ENCODE data around the gene HDGFL3.
"Not testable (repeated sequence)": the region's sequence is repeated elsewhere in the genome, so short reads cannot be mapped to it uniquely, and the experiment has no call there.

Gene HDGFL3

DNA sequence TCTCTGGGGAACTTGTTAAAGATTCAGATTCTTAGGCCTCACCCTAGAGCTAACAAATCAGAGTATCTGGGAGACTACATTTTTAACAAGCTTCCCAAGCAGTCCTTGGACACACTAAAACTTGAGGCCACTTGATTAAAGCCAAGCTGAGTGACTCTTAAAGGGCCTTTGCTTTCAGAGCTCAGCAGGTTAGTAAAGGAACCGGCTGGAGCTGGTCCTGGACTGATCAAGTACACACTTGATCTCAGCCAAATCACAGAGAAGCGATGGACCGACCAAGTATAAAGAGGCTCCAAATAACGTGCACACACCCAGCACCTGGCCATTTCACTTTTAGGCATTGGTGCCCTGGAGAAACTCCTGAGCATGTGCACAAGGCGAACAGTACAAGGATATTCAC, 113.0 kb downstream of the HDGFL3 start:
- no peak overlapping the region for H3K14ac ChIP-seq (ENCODE audit: low read length in 2 of 2)
- H3K9me3 ChIP-seq (ENCODE audit: control insufficient read depth, low read length), result peaks cover 13% of the 10 kb centered on the region
- H2AFZ ChIP-seq (ENCODE audit: low read depth, low read length), result no peak overlapping the region
- H3K4me1 ChIP-seq (ENCODE audit: control insufficient read depth, insufficient read depth, low read depth, low read length), result no peaks in the 10 kb centered on the region
- H2BK15ac ChIP-seq (ENCODE audit: low read depth, poor library complexity, severe bottlenecking), result no peak overlapping the region
- H2BK120ac ChIP-seq (ENCODE audit: low read depth, low read length), result no peak overlapping the region
- no peak overlapping the region for H3K23ac ChIP-seq (ENCODE audit: low read length in 2 of 2)
- H3K4ac ChIP-seq (ENCODE audit: low read depth in 1 of 2, low read length in 2 of 2), result no peak overlapping the region
- H4K8ac ChIP-seq (ENCODE audit: low read length), result no peak overlapping the region
- peaks cover 14 to 28% of the 10 kb centered on the region in 2 experiments for H3K27me3 ChIP-seq (ENCODE audit: control insufficient read depth in 1 of 2, insufficient read depth in 1 of 2, low read length in 2 of 2)
- H4K91ac ChIP-seq (ENCODE audit: low read length), result no peak overlapping the region
- no peak overlapping the region for H3K18ac ChIP-seq (ENCODE audit: low read depth in 1 of 2, low read length in 2 of 2)
- H2BK12ac ChIP-seq (ENCODE audit: low read length in 2 of 2), result no peak overlapping the region
- WGBS, result 95% methylated on average over 5 of the region's 5 CpGs
- no peak overlapping the region for H3K9ac ChIP-seq (ENCODE audit: low read length)
- H3K4me2 ChIP-seq (ENCODE audit: low read length, poor library complexity, severe bottlenecking), result no peak overlapping the region
- H2AK5ac ChIP-seq (ENCODE audit: low read length, severe bottlenecking), result no peak overlapping the region
- no peak overlapping the region for H2BK5ac ChIP-seq (ENCODE audit: low read depth, low read length, poor library complexity, severe bottlenecking)
- no peak overlapping the region for H3K27ac ChIP-seq (ENCODE audit: low read length, poor library complexity, severe bottlenecking)
- no peaks in the 10 kb centered on the region for H3K79me1 ChIP-seq (replicated peaks; ENCODE audit: low read length, poor library complexity, severe bottlenecking)
- H3K4me3 ChIP-seq (ENCODE audit: insufficient read depth in 1 of 2, low read depth in 1 of 2, low read length in 2 of 2), result no peak overlapping the region
- DNase-seq, result no peak
- H3K36me3 ChIP-seq (ENCODE audit: control insufficient read depth in 1 of 2, insufficient read depth in 2 of 2, low read depth in 1 of 2, low read length in 2 of 2), result no peaks in the 10 kb centered on the region

DNA sequence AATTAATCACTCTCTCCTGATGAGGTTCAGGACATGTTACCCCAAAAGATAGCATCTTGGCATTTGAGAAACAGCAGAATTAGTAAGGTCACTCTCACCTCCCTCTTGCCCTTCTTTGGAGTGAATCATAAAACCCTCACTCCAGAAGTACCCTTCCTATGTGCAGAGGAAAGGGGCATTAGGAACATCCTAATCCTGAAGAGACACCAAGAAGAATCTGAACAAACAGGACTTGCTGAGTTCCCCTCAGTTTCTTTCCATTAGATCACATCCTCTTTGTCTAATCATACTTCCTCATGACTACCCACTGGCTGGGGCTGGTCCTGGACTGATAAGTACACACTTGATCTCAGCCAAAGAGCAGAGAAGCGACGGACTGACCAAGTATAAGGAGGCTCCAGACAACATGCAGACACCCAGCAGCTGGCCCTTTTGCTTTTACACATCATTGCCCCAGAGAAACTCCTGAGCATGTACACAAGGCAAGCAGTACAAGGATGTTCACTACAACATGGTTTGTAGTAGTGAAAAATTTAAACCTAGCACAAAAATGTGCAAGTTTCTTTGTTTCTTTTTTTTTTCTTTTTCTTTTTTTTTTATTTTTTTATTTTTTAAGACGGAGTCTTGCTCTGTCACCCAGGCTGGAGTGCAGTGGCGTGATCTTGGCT, 115.2 kb downstream of the HDGFL3 start:
- peak; percentile 67 for DNase-seq
- H3K4ac ChIP-seq (ENCODE audit: low read depth in 1 of 2, low read length in 2 of 2), result no peak overlapping the region
- no peak overlapping the region for H2AK5ac ChIP-seq (ENCODE audit: low read length, severe bottlenecking)
- H3K23ac ChIP-seq (ENCODE audit: low read length in 2 of 2), result no peak overlapping the region
- no peak overlapping the region for H2BK5ac ChIP-seq (ENCODE audit: low read depth, low read length, poor library complexity, severe bottlenecking)
- no peak overlapping the region for H4K8ac ChIP-seq (ENCODE audit: low read length)
- no peak overlapping the region for H2BK120ac ChIP-seq (ENCODE audit: low read depth, low read length)
- H4K91ac ChIP-seq (ENCODE audit: low read length), result no peak overlapping the region
- H3K27me3 ChIP-seq (ENCODE audit: control insufficient read depth in 1 of 2, insufficient read depth in 1 of 2, low read length in 2 of 2), result peaks cover 12 to 15% of the 10 kb centered on the region in 2 experiments
- no peak overlapping the region for H3K27ac ChIP-seq (ENCODE audit: low read length, poor library complexity, severe bottlenecking)
- no peak overlapping the region for H2BK12ac ChIP-seq (ENCODE audit: low read length in 2 of 2)
- H3K9me3 ChIP-seq (ENCODE audit: control insufficient read depth, low read length), result peaks cover 1% of the 10 kb centered on the region
- no peaks in the 10 kb centered on the region for H3K4me1 ChIP-seq (ENCODE audit: control insufficient read depth, insufficient read depth, low read depth, low read length)
- H3K4me2 ChIP-seq (ENCODE audit: low read length, poor library complexity, severe bottlenecking), result no peak overlapping the region
- no peak overlapping the region for H3K9ac ChIP-seq (ENCODE audit: low read length)
- no peak overlapping the region for H3K18ac ChIP-seq (ENCODE audit: low read depth in 1 of 2, low read length in 2 of 2)
- 63% methylated on average over 2 of the region's 4 CpGs for WGBS
- H3K36me3 ChIP-seq (ENCODE audit: control insufficient read depth in 1 of 2, insufficient read depth in 2 of 2, low read depth in 1 of 2, low read length in 2 of 2), result no peaks in the 10 kb centered on the region
- no peak overlapping the region for H2BK15ac ChIP-seq (ENCODE audit: low read depth, poor library complexity, severe bottlenecking)
- H2AFZ ChIP-seq (ENCODE audit: low read depth, low read length), result peak overlapping the region; percentile 53
- no peak overlapping the region for H3K14ac ChIP-seq (ENCODE audit: low read length in 2 of 2)
- H3K4me3 ChIP-seq (ENCODE audit: insufficient read depth in 1 of 2, low read depth in 1 of 2, low read length in 2 of 2), result no peak overlapping the region
- no peaks in the 10 kb centered on the region for H3K79me1 ChIP-seq (replicated peaks; ENCODE audit: low read length, poor library complexity, severe bottlenecking)

DNA sequence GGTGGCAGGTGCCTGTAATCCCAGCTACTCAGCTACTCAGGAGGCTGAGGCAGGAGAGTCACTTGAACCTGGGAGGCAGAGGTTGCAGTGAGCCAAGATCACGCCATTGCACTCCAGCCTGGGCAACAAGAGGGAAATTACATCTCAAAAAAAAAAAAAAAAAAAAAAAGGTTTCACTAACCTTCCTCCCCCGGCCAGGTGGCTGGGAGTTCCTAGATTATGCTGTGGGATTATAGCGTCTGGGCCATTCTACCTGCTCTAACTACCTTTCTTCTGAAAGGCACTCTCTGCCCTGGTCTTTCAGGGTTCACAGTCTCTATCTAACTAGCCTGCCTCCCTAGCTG, 115.7 kb downstream of the HDGFL3 start:
- H2BK15ac ChIP-seq (ENCODE audit: low read depth, poor library complexity, severe bottlenecking), result not testable (repeated sequence)
- 98% methylated on average over 2 of the region's 3 CpGs for WGBS

DNA sequence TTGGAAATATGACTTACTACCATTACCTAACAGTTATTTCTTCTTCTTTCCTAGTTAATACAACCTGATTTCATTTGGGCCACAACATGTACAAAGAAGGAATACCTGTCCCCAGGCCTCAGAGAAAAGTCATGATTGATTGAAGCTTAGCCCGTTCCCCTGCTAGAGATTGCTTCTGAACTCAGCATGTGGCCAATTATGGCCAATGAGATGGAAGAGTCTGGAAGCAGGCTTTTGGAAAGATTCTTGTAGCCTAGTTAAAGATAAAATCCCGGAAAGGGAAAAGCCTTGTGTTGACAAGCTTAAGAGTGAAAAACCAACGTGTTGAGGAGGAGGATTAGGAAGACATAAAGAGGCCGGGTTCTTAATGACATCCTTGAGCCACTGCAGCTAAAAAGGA, 117.2 kb downstream of the HDGFL3 start:
- H3K9ac ChIP-seq (ENCODE audit: low read length), result no peak overlapping the region
- no peak overlapping the region for H2BK5ac ChIP-seq (ENCODE audit: low read depth, low read length, poor library complexity, severe bottlenecking)
- H3K4me1 ChIP-seq (ENCODE audit: control insufficient read depth, insufficient read depth, low read depth, low read length), result no peaks in the 10 kb centered on the region
- H3K4me2 ChIP-seq (ENCODE audit: low read length, poor library complexity, severe bottlenecking), result no peak overlapping the region
- H3K4me3 ChIP-seq (ENCODE audit: insufficient read depth in 1 of 2, low read depth in 1 of 2, low read length in 2 of 2), result no peak overlapping the region
- H3K23ac ChIP-seq (ENCODE audit: low read length in 2 of 2), result no peak overlapping the region
- no peaks in the 10 kb centered on the region for H3K79me1 ChIP-seq (replicated peaks; ENCODE audit: low read length, poor library complexity, severe bottlenecking)
- WGBS, result 48% methylated on average over 4 of the region's 4 CpGs
- no peak overlapping the region for H4K8ac ChIP-seq (ENCODE audit: low read length)
- H2AK5ac ChIP-seq (ENCODE audit: low read length, severe bottlenecking), result no peak overlapping the region
- no peak overlapping the region for H2BK15ac ChIP-seq (ENCODE audit: low read depth, poor library complexity, severe bottlenecking)
- no peak overlapping the region for H4K91ac ChIP-seq (ENCODE audit: low read length)
- H3K27me3 ChIP-seq (ENCODE audit: control insufficient read depth in 1 of 2, insufficient read depth in 1 of 2, low read length in 2 of 2), result peaks cover 12% of the 10 kb centered on the region in 2 experiments
- H3K27ac ChIP-seq (ENCODE audit: low read length, poor library complexity, severe bottlenecking), result no peak overlapping the region
- H3K14ac ChIP-seq (ENCODE audit: low read length in 2 of 2), result no peak overlapping the region
- H3K18ac ChIP-seq (ENCODE audit: low read depth in 1 of 2, low read length in 2 of 2), result no peak overlapping the region
- no peak overlapping the region for H3K4ac ChIP-seq (ENCODE audit: low read depth in 1 of 2, low read length in 2 of 2)
- no peaks in the 10 kb centered on the region for H3K36me3 ChIP-seq (ENCODE audit: control insufficient read depth in 1 of 2, insufficient read depth in 2 of 2, low read depth in 1 of 2, low read length in 2 of 2)
- no peak overlapping the region for H2AFZ ChIP-seq (ENCODE audit: low read depth, low read length)
- H3K9me3 ChIP-seq (ENCODE audit: control insufficient read depth, low read length), result no peaks in the 10 kb centered on the region
- H2BK12ac ChIP-seq (ENCODE audit: low read length in 2 of 2), result no peak overlapping the region
- no peak for DNase-seq
- H2BK120ac ChIP-seq (ENCODE audit: low read depth, low read length), result no peak overlapping the region

More for the DNA sequence above, 115.7 kb downstream of the HDGFL3 start:
- H3K14ac ChIP-seq (ENCODE audit: low read length in 2 of 2); H3K79me1 ChIP-seq (replicated peaks; ENCODE audit: low read length, poor library complexity, severe bottlenecking); DNase-seq; H2AK5ac ChIP-seq (ENCODE audit: low read length, severe bottlenecking); H4K91ac ChIP-seq (ENCODE audit: low read length); H2BK12ac ChIP-seq (ENCODE audit: low read length in 2 of 2); H2AFZ ChIP-seq (ENCODE audit: low read depth, low read length); H2BK120ac ChIP-seq (ENCODE audit: low read depth, low read length); H3K4me1 ChIP-seq (ENCODE audit: control insufficient read depth, insufficient read depth, low read depth, low read length); H3K4ac ChIP-seq (ENCODE audit: low read depth in 1 of 2, low read length in 2 of 2); H3K27ac ChIP-seq (ENCODE audit: low read length, poor library complexity, severe bottlenecking); H3K9me3 ChIP-seq (ENCODE audit: control insufficient read depth, low read length); H3K36me3 ChIP-seq (ENCODE audit: control insufficient read depth in 1 of 2, insufficient read depth in 2 of 2, low read depth in 1 of 2, low read length in 2 of 2); H4K8ac ChIP-seq (ENCODE audit: low read length); H3K18ac ChIP-seq (ENCODE audit: low read depth in 1 of 2, low read length in 2 of 2); H3K4me3 ChIP-seq (ENCODE audit: insufficient read depth in 1 of 2, low read depth in 1 of 2, low read length in 2 of 2); H3K4me2 ChIP-seq (ENCODE audit: low read length, poor library complexity, severe bottlenecking); H3K9ac ChIP-seq (ENCODE audit: low read length); H2BK5ac ChIP-seq (ENCODE audit: low read depth, low read length, poor library complexity, severe bottlenecking); H3K23ac ChIP-seq (ENCODE audit: low read length in 2 of 2): not testable (repeated sequence)
- H3K27me3 ChIP-seq (ENCODE audit: control insufficient read depth in 1 of 2, insufficient read depth in 1 of 2, low read length in 2 of 2), result peaks cover 12% of the 10 kb centered on the region in 2 experiments
